ENCODE results near the gene RYR2.

DNA sequence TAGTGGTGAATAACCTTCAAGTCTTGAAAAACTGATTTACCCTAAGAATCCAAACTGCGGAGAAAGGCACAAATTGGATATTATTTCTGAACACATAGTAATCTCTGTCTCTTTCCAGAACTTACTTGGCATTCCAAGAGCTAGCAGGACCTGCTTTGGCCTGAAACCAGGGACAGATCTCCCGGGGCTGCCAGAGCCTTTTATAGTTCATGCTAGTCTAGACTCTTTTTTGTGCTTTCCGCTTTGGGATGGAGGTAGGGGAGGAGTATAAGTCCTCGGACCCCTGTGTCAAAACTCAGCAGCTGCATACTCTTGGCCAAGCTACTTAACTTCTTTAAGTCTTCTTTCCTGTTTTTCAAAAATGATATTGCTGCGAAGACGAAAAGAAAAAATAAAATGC, 3.8 kb upstream of the RYR2 start:
- TF ChIP-seq POLR2A (IDR thresholded peaks at IDR 0.05) = no peak
- TF ChIP-seq CTCF (IDR thresholded peaks at IDR 0.05) = no peak
